ENCODE results near the gene APCDD1.
"Not testable (repeated sequence)": the region's sequence is repeated elsewhere in the genome, so short reads cannot be mapped to it uniquely, and the experiment has no call there.

The APCDD1 gene

DNA sequence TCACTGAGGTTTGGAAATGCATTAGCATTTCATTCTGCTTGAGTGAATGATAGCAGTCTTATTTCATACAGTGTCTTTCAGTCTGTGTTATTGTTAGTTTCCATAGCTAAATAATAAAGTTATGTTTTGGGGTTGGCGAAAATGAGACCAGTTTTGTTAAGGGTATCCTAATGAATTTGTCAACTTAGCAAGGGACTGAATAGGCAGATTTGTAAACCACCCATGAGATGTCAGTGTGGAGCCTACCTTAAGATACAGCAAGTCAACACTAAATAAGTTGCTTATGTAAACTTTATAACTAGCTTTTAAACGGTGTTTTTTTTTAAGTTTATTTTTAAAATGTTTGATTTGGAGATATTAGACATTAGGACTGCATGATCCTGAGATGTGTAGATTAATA lies 83.3 kb downstream of the APCDD1 start:
- Histone ChIP-seq H3K4me2 (ENCODE audit: insufficient read depth, low read length) (no peak overlapping the region), H3K27ac (ENCODE audit: low read length) (no peak overlapping the region), H2AFZ (ENCODE audit: low read depth, low read length) (no peak overlapping the region), H3K9ac (ENCODE audit: low read depth, low read length) (no peak overlapping the region), H3K79me2 (ENCODE audit: insufficient read depth, low read length) (peaks cover 31% of the 10 kb centered on the region), H3K27me3 (ENCODE audit: insufficient read depth, low read length, poor library complexity) (no peaks in the 10 kb centered on the region), H3K4me3 (ENCODE audit: low read depth in 1 of 2, low read length in 2 of 2) (no peak overlapping the region), H3K4me1 (ENCODE audit: insufficient read depth, low read length) (no peaks in the 10 kb centered on the region), H3K36me3 (ENCODE audit: insufficient read depth, low read length) (peaks cover 63% of the 10 kb centered on the region), H3K9me3 (ENCODE audit: insufficient read depth, low read length, severe bottlenecking) (no peaks in the 10 kb centered on the region), H4K20me1 (ENCODE audit: insufficient read depth, low read length) (peaks cover 3% of the 10 kb centered on the region; the same call in 1 of the 2 replicates)
- TF ChIP-seq, protein P1, sequence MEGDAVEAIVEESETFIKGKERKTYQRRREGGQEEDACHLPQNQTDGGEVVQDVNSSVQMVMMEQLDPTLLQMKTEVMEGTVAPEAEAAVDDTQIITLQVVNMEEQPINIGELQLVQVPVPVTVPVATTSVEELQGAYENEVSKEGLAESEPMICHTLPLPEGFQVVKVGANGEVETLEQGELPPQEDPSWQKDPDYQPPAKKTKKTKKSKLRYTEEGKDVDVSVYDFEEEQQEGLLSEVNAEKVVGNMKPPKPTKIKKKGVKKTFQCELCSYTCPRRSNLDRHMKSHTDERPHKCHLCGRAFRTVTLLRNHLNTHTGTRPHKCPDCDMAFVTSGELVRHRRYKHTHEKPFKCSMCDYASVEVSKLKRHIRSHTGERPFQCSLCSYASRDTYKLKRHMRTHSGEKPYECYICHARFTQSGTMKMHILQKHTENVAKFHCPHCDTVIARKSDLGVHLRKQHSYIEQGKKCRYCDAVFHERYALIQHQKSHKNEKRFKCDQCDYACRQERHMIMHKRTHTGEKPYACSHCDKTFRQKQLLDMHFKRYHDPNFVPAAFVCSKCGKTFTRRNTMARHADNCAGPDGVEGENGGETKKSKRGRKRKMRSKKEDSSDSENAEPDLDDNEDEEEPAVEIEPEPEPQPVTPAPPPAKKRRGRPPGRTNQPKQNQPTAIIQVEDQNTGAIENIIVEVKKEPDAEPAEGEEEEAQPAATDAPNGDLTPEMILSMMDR (IDR thresholded peaks at IDR 0.05; ENCODE audit: borderline replicate concordance, extremely low read depth, low read length, poor library complexity, severe bottlenecking), result no peak
- DNase-seq (no peak), ATAC-seq (ENCODE audit: insufficient read depth, low read depth) (no peak)

DNA sequence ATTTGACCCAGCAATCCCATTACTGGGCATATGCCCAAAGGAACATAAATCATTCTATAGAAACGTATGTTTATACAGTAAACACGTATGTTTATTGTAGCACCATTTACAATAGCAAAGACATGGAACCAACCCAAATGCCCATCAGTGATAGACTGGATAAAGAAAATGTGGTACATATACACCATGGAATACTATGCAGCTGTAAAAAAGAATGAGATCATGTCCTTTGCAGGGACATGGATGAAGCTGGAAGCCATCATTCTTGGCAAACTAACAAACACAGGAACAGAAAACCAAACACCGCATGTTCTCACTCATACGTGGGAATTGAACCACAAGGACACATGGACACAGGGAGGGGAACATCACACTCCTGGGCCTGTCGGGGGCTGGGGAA lies 84.7 kb downstream of the APCDD1 start:
- not testable (repeated sequence) for H3K4me1 ChIP-seq (ENCODE audit: insufficient read depth, low read length); H2AFZ ChIP-seq (ENCODE audit: low read depth, low read length); H3K4me2 ChIP-seq (ENCODE audit: insufficient read depth, low read length); H3K9ac ChIP-seq (ENCODE audit: low read depth, low read length); ATAC-seq (ENCODE audit: insufficient read depth, low read depth); DNase-seq; H3K27ac ChIP-seq (ENCODE audit: low read length); H3K4me3 ChIP-seq (ENCODE audit: low read depth in 1 of 2, low read length in 2 of 2); H4K20me1 ChIP-seq (ENCODE audit: insufficient read depth, low read length); H3K9me3 ChIP-seq (ENCODE audit: insufficient read depth, low read length, severe bottlenecking); H3K27me3 ChIP-seq (ENCODE audit: insufficient read depth, low read length, poor library complexity)
- peaks cover 64% of the 10 kb centered on the region for H3K36me3 ChIP-seq (ENCODE audit: insufficient read depth, low read length)
- H3K79me2 ChIP-seq (ENCODE audit: insufficient read depth, low read length), result peaks cover 19% of the 10 kb centered on the region
